HepG2 (cell line): ENCODE results near the gene HYAL1. TPM values are rescaled to one million over a fixed set of nuclear protein-coding genes. Genes with fewer than 3 reads are reported as not detected.

ENCODE experiments used
- ATAC-seq: fragments of 200-7000 bp; cut with Tn5 transposase; 3 replicates; pipeline ENCODE4 v1.9.1; 2020; ENCODE audit warnings: mild to moderate bottlenecking, moderate library complexity
- BruUV-seq: library from RNA; stranded (reverse); fragments of 400-500 nt; replicated peaks from 2 replicates; lab custom pipeline; 2021; lab: Mats Ljungman, UMichigan
- CTCF ChIA-PET: fragments of 300-600 bp; formaldehyde crosslinking; extraction: SDS; loops from one replicate; lab custom pipeline; 2021; ENCODE audit warnings: low total read pairs, inconsistent platforms, low intra/inter-chr PET ratio; lab: Yijun Ruan, JAX
- POLR2A ChIA-PET: fragments of 350-600 bp; sonication (Branson Sonifier 250); formaldehyde crosslinking; loops from one replicate; lab custom pipeline; 2020; ENCODE audit warnings: antibody characterized with exemption, inconsistent platforms; lab: Yijun Ruan, JAX
- DNase-seq: peaks from one replicate; pipeline ENCODE4 v3.0.0-alpha.2; 2015; ENCODE audit warnings: low spot score
- FAIRE-seq: peaks from 3 replicates; lab custom pipeline; 2011; peaks lifted over from hg19 to GRCh38; lab: Jason Lieb, UNC
- H2AFZ ChIP-seq: one replicate; pipeline ENCODE4 v1.6.1; 2011; ENCODE audit warnings: low read length, inconsistent platforms
- H3K27ac ChIP-seq: fragments of 300-600 bp; 3 replicates; pipeline ENCODE4 v1.8.0; 2011; ENCODE audit warnings: mixed run types, mild to moderate bottlenecking, mixed read lengths, low read length, inconsistent platforms; ENCODE audit not compliant: insufficient read depth; ENCODE audit errors: extremely low read length
- H3K27me3 ChIP-seq, 2 experiments: fragments of 200-600 bp in 1 of 2; 2 replicates in 1 of 2; 3 replicates in 1 of 2; pipeline versions ENCODE4 v1.6.0 to v1.8.0; 2011; ENCODE audit warnings: low read length in 2 of 2, mild to moderate bottlenecking in 2 of 2, moderate library complexity in 2 of 2, inconsistent platforms in 1 of 2; ENCODE audit not compliant: insufficient read depth in 2 of 2, control insufficient read depth in 1 of 2
- H3K36me3 ChIP-seq, 2 experiments: fragments of 200-600 bp in 1 of 2; replicated peaks in 1 of 2; 2 replicates in 1 of 2; 3 replicates in 1 of 2; pipeline versions ENCODE4 v1.5.1 to v1.8.0; 2011; ENCODE audit warnings: low read length in 2 of 2, inconsistent platforms in 1 of 2; ENCODE audit not compliant: insufficient read depth in 2 of 2, control insufficient read depth in 1 of 2
- H3K4me1 ChIP-seq: 2 replicates; pipeline ENCODE4 v1.5.1; 2012; ENCODE audit warnings: low read length, inconsistent platforms; ENCODE audit not compliant: insufficient read depth
- H3K4me2 ChIP-seq: 2 replicates; pipeline ENCODE4 v1.6.0; 2011; ENCODE audit warnings: low read depth, low read length, inconsistent platforms
- H3K4me3 ChIP-seq, 3 experiments: fragments of 200-600 bp in 1 of 3; sonication (generic), shearing (Covaris generic) in 1 of 3; replicated peaks in 1 of 3; 2 replicates each; pipeline ENCODE4 v1.5.1; 2011 to 2016; ENCODE audit warnings: low read length in 3 of 3, inconsistent platforms in 2 of 3, low read depth in 2 of 3, mild to moderate bottlenecking in 2 of 3, control low read depth in 1 of 3, mixed read lengths in 1 of 3; ENCODE audit not compliant: insufficient read depth in 1 of 3
- H3K79me2 ChIP-seq: one replicate; pipeline ENCODE4 v1.6.1; 2011; ENCODE audit warnings: low read length, inconsistent platforms; ENCODE audit not compliant: insufficient read depth
- H3K9ac ChIP-seq: 2 replicates; pipeline ENCODE4 v1.6.0; 2011; ENCODE audit warnings: mild to moderate bottlenecking, low read depth, low read length, inconsistent platforms; ENCODE audit not compliant: insufficient read depth
- H3K9me3 ChIP-seq: 2 replicates; pipeline ENCODE4 v1.5.1; 2012; ENCODE audit warnings: mild to moderate bottlenecking, low read length
- H4K20me1 ChIP-seq: 2 replicates; pipeline ENCODE4 v1.6.0; 2011; ENCODE audit warnings: inconsistent platforms, mild to moderate bottlenecking, low read length, moderate library complexity; ENCODE audit not compliant: insufficient read depth
- CBX2 ChIP-seq, 2 experiments: fragments of 200-600 bp in 1 of 2; sonication (generic); formaldehyde crosslinking in 1 of 2; IDR thresholded peaks; 2 replicates each; pipeline versions ENCODE4 v1.7.0 to v1.8.1; 2018 to 2022; ENCODE audit warnings: low read depth in 2 of 2, low read length in 1 of 2, mild to moderate bottlenecking in 1 of 2, missing genetic modification reagents in 1 of 2
- ETV5 ChIP-seq: IDR thresholded peaks from 2 replicates; pipeline ENCODE4 v1.6.1; 2018; ENCODE audit warnings: missing biosample characterization, missing genetic modification reagents, inconsistent platforms, borderline replicate concordance
- FOXJ3 ChIP-seq: sonication (generic); formaldehyde crosslinking; IDR thresholded peaks from 2 replicates; pipeline ENCODE4 v1.4.0; 2020; ENCODE audit warnings: missing genetic modification reagents, mild to moderate bottlenecking, borderline replicate concordance
- JARID2 ChIP-seq: sonication (generic); formaldehyde crosslinking; IDR thresholded peaks from 2 replicates; pipeline ENCODE4 v1.8.1; 2023; ENCODE audit warnings: missing genetic modification reagents, inconsistent platforms; ENCODE audit not compliant: insufficient replicate concordance
- PREB ChIP-seq: sonication (generic); formaldehyde crosslinking; IDR thresholded peaks from 2 replicates; pipeline ENCODE4 v1.4.0; 2020; ENCODE audit warnings: missing genetic modification reagents
- SMYD3 ChIP-seq: sonication (generic); formaldehyde crosslinking; IDR thresholded peaks from 2 replicates; pipeline ENCODE4 v1.8.1; 2023; ENCODE audit warnings: mild to moderate bottlenecking, missing genetic modification reagents
- ZNF296 ChIP-seq: sonication (generic); formaldehyde crosslinking; conservative IDR thresholded peaks from 2 replicates; pipeline ENCODE4 v1.5.0; 2020; ENCODE audit warnings: mild to moderate bottlenecking, missing genetic modification reagents
- ZNF496 ChIP-seq: sonication (generic); formaldehyde crosslinking; IDR thresholded peaks from 2 replicates; pipeline ENCODE4 v1.8.1; 2023; ENCODE audit warnings: mild to moderate bottlenecking, moderate library complexity, missing genetic modification reagents; ENCODE audit not compliant: insufficient replicate concordance
- ZNF572 ChIP-seq: sonication (generic); formaldehyde crosslinking; IDR thresholded peaks from 2 replicates; pipeline ENCODE4 v1.5.1; 2020; ENCODE audit warnings: mild to moderate bottlenecking, missing genetic modification reagents
- ZNF652 ChIP-seq: IDR thresholded peaks from 2 replicates; pipeline ENCODE4 v1.6.1; 2016; ENCODE audit warnings: low read depth, borderline replicate concordance
- ZSCAN12 ChIP-seq: sonication (generic); formaldehyde crosslinking; IDR thresholded peaks from 2 replicates; pipeline ENCODE4 v1.9.0; 2021; ENCODE audit warnings: mild to moderate bottlenecking, missing genetic modification reagents
- WGBS: methylation state at CpG from one replicate; pipeline ENCODE4 v1.1.6; 2017; ENCODE audit warnings: low lambda C conversion rate; 5-methylcytosine and 5-hydroxymethylcytosine counted together
- in situ Hi-C: cut with HindIII; loops from 2 replicates; pipeline ENCODE4 v1.10.0; 2017; ENCODE audit warnings: low pct_unique_long_range_greater_than_20kb; ENCODE audit not compliant: extremely low pct_ligation_motif_present
- intact Hi-C: fragments of 100-400 bp; cut with micrococcal nuclease; formaldehyde crosslinking; loops from one replicate; pipeline ENCODE4 v1.10.0; 2022; ENCODE audit not compliant: unreplicated experiment
- polyA plus RNA-seq, 8 experiments: library from polyadenylated mRNA; depleted of rRNA in 3 of 8; stranded (reverse) in 7 of 8; unstranded in 1 of 8; fragments of >200 nt; fragmentation: Illumina TruSeq in 4 of 8; extraction: Trizol in 4 of 8; gene quantifications; 2 replicates each; pipeline versions ENCODE4 v1.2.1 to v1.2.3, GENCODE V29; 2011 to 2016; ENCODE audit warnings: low read depth in 4 of 8, missing spikeins in 1 of 8, mixed read lengths in 1 of 8; ENCODE audit not compliant: insufficient read depth in 1 of 8
- total RNA-seq, 5 experiments: library from RNA; depleted of rRNA; stranded (reverse); fragments of >200 nt; fragmentation: Illumina TruSeq; extraction: Trizol; gene quantifications; 2 replicates each; pipeline ENCODE4 v1.2.3, GENCODE V29; 2016; ENCODE audit warnings: low read depth in 1 of 5

Gene HYAL1
- total and polyA plus RNA-seq, 2 of the 13 experiments (the other 11 are each of a cell fraction or from before 2014, with no cell fraction given): 76.5 to 193 TPM

GRCh38 chr3:50338965-50339364 lies 35.6 kb upstream of the HYAL1 start:
- H3K79me2 ChIP-seq: peaks cover 29% of the 10 kb centered on the region
- intact Hi-C loops (no loop called here), in situ Hi-C loops (no loop called here)
- ATAC-seq (no peak), DNase-seq (no peak), FAIRE-seq (no peak)
- H3K4me3 ChIP-seq: no peak overlapping the region
- TF ChIP-seq ZSCAN12 (CRISPR knock-in tag) (no peak), CBX2 (IDR thresholded peaks at IDR 0.05; ENCODE audit: low read depth, low read length) (no peak), CBX2 (CRISPR knock-in tag; IDR thresholded peaks at IDR 0.05; ENCODE audit: low read depth) (no peak), PREB (CRISPR knock-in tag) (no peak), ZNF496 (CRISPR knock-in tag) (no peak), ZNF296 (CRISPR knock-in tag) (no peak), JARID2 (CRISPR knock-in tag) (no peak), ZNF572 (CRISPR knock-in tag) (no peak), FOXJ3 (CRISPR knock-in tag) (no peak), ETV5 (CRISPR knock-in tag) (no peak), ZNF652 (CRISPR knock-in tag) (no peak), SMYD3 (no peak)
- POLR2A ChIA-PET: interaction anchor here (3.4 kb wide), 1 partner anchor 11 kb away, joined by 60 read pairs; the partner anchor contains the start of genes CYB561D2 and NPRL2
- BruUV-seq: no TSS peak
- no peak overlapping the region for H3K9ac ChIP-seq
- H3K27me3 ChIP-seq: peaks cover 1 to 2% of the 10 kb centered on the region in 2 experiments; a peak in 1 of 5 replicates
- H3K36me3 ChIP-seq: peaks cover 3 to 6% of the 10 kb centered on the region in 2 experiments; a peak in 1 of 5 replicates
- 90% methylated on average over 5 of the region's 5 CpGs for WGBS
- peaks cover 61% of the 10 kb centered on the region for H3K4me1 ChIP-seq
- CTCF ChIA-PET: no interaction called here
- no peak overlapping the region for H2AFZ ChIP-seq
- H3K27ac ChIP-seq: no peak overlapping the region
- H3K4me2 ChIP-seq: no peak overlapping the region
- peaks cover 5% of the 10 kb centered on the region for H4K20me1 ChIP-seq
- H3K9me3 ChIP-seq: no peaks in the 10 kb centered on the region
